Activated T-cell treated with anti-CD3 and anti-CD28 coated beads, Interleukin-2, amount 50 U/mL, for 1 hour (primary cell): ENCODE results near the gene PLA2G4F.
"Not testable (repeated sequence)": the region's sequence is repeated elsewhere in the genome, so short reads cannot be mapped to it uniquely, and the experiment has no call there.

Experiments used
- DNase-seq: peaks from one replicate; pipeline ENCODE4 v3.0.0-alpha.2; 2020

The PLA2G4F gene

GRCh38 chr15:42092398-42093318 lies 63.8 kb downstream of the PLA2G4F start:
- no peak for DNase-seq

GRCh38 chr15:42091753-42092397 lies 64.6 kb downstream of the PLA2G4F start:
- not testable (repeated sequence) for DNase-seq

- DNase-seq: no peak
Measured at GRCh38 chr15:42090781-42091180, 65.7 kb downstream of the PLA2G4F start.

GRCh38 chr15:42090370-42090769 lies 66.1 kb downstream of the PLA2G4F start:
- DNase-seq: no peak

GRCh38 chr15:42089942-42090341 lies 66.5 kb downstream of the PLA2G4F start:
- no peak for DNase-seq
